Neural cell (in vitro differentiated cells): ENCODE results near the gene PTPRU.

Source experiments
- EP300 ChIP-seq: fragments of 450-650 bp; conservative IDR thresholded peaks from 2 replicates; pipeline ENCODE4 v1.6.1; 2014; ENCODE audit warnings: antibody characterized with exemption, mild to moderate bottlenecking, moderate library complexity; ENCODE audit not compliant: poor library complexity, severe bottlenecking
- EZH2 ChIP-seq: fragments of 200-600, 300-800 bp; shearing (Covaris generic), sonication (generic); IDR thresholded peaks from 2 replicates; pipeline ENCODE4 v1.6.1; 2014; ENCODE audit warnings: antibody characterized with exemption, low read length, borderline replicate concordance, mild to moderate bottlenecking; ENCODE audit not compliant: insufficient read depth, poor library complexity, severe bottlenecking
- MXI1 ChIP-seq: fragments of 450-650 bp; conservative IDR thresholded peaks from 2 replicates; pipeline ENCODE4 v1.6.1; 2014; ENCODE audit warnings: antibody characterized with exemption, mild to moderate bottlenecking; ENCODE audit not compliant: poor library complexity, severe bottlenecking
- POLR2AphosphoS5 ChIP-seq: IDR thresholded peaks from 2 replicates; pipeline ENCODE4 v1.6.1; 2012
- RAD21 ChIP-seq: fragments of 450-650 bp; conservative IDR thresholded peaks from 2 replicates; pipeline ENCODE4 v1.6.1; 2014; ENCODE audit warnings: antibody characterized with exemption, mild to moderate bottlenecking, moderate library complexity
- SMC3 ChIP-seq: fragments of 450-650 bp; conservative IDR thresholded peaks from 2 replicates; pipeline ENCODE4 v1.6.1; 2014; ENCODE audit warnings: antibody characterized with exemption, mild to moderate bottlenecking, moderate library complexity; ENCODE audit not compliant: poor library complexity
- TAF1 ChIP-seq: IDR thresholded peaks from 2 replicates; pipeline ENCODE4 v1.6.1; 2012; ENCODE audit warnings: low read depth
- TF ChIP-seq, protein P1 (sequence below): fragments of 450-650 bp; IDR thresholded peaks from 2 replicates; pipeline ENCODE4 v1.5.1; 2014; ENCODE audit warnings: antibody characterized with exemption, mild to moderate bottlenecking, moderate library complexity; ENCODE audit not compliant: poor library complexity, severe bottlenecking
- TF ChIP-seq, protein P2 (sequence below): IDR thresholded peaks from 2 replicates; pipeline ENCODE4 v1.6.1; 2012; ENCODE audit warnings: borderline replicate concordance

DNA sequence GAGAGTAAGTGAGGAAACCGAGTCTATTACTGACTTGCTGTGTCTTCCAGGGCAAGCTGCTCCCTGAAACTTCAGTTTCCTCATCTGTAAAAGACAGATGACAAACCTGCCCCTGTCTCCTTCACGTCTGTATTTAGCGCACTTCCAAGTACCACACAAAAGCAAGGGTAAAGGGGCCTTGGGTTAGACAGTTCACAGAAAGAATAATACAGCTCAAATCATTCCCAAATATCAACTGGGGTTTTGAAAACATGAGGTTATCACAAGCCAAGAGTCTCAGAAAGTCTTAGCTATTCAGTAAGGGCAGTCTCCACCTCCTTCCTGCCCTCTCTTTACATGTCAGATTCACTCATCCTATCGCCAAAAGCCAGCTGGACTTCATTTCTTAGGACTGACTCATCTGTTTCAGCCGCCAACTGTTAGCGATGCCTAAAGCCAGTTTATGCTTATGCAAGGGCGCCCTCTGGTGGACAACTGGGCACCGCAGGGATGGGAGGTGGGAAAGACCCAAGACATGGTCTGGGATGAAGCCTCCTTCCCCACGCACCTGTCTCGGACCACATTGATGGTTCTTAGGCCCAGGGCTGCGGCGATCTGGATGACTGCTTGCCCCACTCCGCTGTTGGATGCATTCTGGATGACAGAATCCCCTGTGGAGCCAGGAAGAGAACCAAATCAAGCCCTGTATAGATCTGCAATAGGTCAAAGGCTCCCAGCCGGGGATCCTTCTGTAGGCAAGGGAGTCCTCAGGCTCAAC lies 33.6 kb upstream of the PTPRU start:
- TF ChIP-seq, protein P1, sequence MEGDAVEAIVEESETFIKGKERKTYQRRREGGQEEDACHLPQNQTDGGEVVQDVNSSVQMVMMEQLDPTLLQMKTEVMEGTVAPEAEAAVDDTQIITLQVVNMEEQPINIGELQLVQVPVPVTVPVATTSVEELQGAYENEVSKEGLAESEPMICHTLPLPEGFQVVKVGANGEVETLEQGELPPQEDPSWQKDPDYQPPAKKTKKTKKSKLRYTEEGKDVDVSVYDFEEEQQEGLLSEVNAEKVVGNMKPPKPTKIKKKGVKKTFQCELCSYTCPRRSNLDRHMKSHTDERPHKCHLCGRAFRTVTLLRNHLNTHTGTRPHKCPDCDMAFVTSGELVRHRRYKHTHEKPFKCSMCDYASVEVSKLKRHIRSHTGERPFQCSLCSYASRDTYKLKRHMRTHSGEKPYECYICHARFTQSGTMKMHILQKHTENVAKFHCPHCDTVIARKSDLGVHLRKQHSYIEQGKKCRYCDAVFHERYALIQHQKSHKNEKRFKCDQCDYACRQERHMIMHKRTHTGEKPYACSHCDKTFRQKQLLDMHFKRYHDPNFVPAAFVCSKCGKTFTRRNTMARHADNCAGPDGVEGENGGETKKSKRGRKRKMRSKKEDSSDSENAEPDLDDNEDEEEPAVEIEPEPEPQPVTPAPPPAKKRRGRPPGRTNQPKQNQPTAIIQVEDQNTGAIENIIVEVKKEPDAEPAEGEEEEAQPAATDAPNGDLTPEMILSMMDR: peak; percentile 95
- TF ChIP-seq EZH2 (no peak), TAF1 (no peak), POLR2AphosphoS5 (no peak), EP300 (no peak), RAD21 (peak; percentile 95), SMC3 (peak; percentile 94), MXI1 (no peak)
- TF ChIP-seq, protein P2, sequence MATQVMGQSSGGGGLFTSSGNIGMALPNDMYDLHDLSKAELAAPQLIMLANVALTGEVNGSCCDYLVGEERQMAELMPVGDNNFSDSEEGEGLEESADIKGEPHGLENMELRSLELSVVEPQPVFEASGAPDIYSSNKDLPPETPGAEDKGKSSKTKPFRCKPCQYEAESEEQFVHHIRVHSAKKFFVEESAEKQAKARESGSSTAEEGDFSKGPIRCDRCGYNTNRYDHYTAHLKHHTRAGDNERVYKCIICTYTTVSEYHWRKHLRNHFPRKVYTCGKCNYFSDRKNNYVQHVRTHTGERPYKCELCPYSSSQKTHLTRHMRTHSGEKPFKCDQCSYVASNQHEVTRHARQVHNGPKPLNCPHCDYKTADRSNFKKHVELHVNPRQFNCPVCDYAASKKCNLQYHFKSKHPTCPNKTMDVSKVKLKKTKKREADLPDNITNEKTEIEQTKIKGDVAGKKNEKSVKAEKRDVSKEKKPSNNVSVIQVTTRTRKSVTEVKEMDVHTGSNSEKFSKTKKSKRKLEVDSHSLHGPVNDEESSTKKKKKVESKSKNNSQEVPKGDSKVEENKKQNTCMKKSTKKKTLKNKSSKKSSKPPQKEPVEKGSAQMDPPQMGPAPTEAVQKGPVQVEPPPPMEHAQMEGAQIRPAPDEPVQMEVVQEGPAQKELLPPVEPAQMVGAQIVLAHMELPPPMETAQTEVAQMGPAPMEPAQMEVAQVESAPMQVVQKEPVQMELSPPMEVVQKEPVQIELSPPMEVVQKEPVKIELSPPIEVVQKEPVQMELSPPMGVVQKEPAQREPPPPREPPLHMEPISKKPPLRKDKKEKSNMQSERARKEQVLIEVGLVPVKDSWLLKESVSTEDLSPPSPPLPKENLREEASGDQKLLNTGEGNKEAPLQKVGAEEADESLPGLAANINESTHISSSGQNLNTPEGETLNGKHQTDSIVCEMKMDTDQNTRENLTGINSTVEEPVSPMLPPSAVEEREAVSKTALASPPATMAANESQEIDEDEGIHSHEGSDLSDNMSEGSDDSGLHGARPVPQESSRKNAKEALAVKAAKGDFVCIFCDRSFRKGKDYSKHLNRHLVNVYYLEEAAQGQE: no peak
